Mucosa of descending colon (tissue), 3 donors: ENCODE data around the gene GABRB1. TPM values are rescaled to one million over a fixed set of nuclear protein-coding genes. Genes with fewer than 3 reads are reported as not detected.

Source experiments
- ATAC-seq: fragments of 200-7000 bp; cut with Tn5 transposase; one replicate; pipeline ENCODE4 v1.9.1; 2020; ENCODE audit warnings: mild to moderate bottlenecking, moderate library complexity
- DNase-seq, 3 donors: peaks; one replicate each; pipeline ENCODE4 v3.0.0-alpha.2; 2020
- H3K36me3 ChIP-seq: fragments of 200-600 bp; one replicate; pipeline ENCODE4 v1.8.0; 2021; ENCODE audit warnings: low read depth, mild to moderate bottlenecking
- H3K4me1 ChIP-seq: fragments of 200-600 bp; one replicate; pipeline ENCODE4 v1.8.0; 2021; ENCODE audit warnings: low read depth, mild to moderate bottlenecking
- H3K4me3 ChIP-seq: fragments of 200-600 bp; one replicate; pipeline ENCODE4 v1.8.0; 2021; ENCODE audit warnings: mild to moderate bottlenecking
- H3K9me3 ChIP-seq: fragments of 200-600 bp; one replicate; pipeline ENCODE4 v1.8.0; 2021; ENCODE audit warnings: mild to moderate bottlenecking
- intact Hi-C, 2 donors: fragments of 100-400 bp; cut with DNase I in 1 of 2; cut with micrococcal nuclease in 1 of 2; formaldehyde crosslinking; loops; one replicate each; pipeline versions ENCODE4 v1.11.0 to v1.11.1; 2022; cut with DNase I, micrococcal nuclease
- total RNA-seq, 3 donors: library from RNA; stranded (reverse); fragmentation: NEBNext Ultra II Directional in 2 of 3; extraction: Animal tissue kit (Norgen Biotek cat#: 25700) in 2 of 3; gene quantifications; one replicate each; pipeline versions ENCODE4 v1.2.1 to v1.2.4, GENCODE V29; 2021 to 2023
- TF ChIP-seq, protein P1 (sequence below): fragments of 200-600 bp; IDR thresholded peaks from one replicate; pipeline ENCODE4 v1.8.0; 2022; ENCODE audit warnings: antibody characterized with exemption, mild to moderate bottlenecking
- donor health status: DM: no; HTN: no; CAD: no; lungs with moderate emphysema.
- donor health status: DM: no; HTN: no; CAD: no.
- donor health status: DM: no; HTN: yes; CAD: no.

GABRB1 gene
- total RNA-seq, 3 donors from 2014 or later = 0.55 to 0.84 (median 0.82) TPM

DNA sequence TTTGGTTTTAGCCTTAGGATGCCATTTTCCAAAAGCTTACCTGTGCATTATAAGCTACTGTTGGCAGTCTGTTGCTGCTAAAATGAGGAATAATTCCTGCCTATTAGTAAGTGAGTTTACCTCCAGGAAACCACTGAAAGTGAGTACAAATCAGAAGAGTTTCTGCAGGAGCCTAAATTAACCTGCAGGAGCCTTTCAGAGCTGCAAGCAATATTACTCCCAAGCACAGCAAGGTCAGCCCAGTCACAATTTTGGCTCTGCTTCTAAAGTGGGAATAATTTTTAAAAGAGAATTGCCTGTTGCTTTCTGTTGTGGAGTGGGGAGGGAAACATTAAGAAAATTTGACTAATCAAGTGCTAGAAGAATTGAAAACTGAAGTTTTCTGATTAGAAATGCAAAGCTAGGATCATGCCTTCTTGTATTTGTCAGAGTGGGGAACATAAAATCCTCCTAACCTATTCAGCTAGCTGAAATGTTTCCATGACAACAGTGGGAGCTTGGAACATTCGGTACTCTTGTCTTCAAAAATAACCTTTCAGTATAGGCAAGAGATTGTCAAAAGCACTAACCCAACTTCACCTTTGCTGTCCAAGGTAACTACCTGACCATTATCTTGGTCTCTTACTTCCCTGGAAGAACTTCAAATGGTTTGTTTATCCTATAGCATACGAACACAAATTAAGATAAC, 239.0 kb downstream of the GABRB1 start:
- Histone ChIP-seq H3K4me3 (no peak overlapping the region), H3K36me3 (no peaks in the 10 kb centered on the region), H3K4me1 (no peaks in the 10 kb centered on the region), H3K9me3 (no peaks in the 10 kb centered on the region)
- TF ChIP-seq, protein P1, sequence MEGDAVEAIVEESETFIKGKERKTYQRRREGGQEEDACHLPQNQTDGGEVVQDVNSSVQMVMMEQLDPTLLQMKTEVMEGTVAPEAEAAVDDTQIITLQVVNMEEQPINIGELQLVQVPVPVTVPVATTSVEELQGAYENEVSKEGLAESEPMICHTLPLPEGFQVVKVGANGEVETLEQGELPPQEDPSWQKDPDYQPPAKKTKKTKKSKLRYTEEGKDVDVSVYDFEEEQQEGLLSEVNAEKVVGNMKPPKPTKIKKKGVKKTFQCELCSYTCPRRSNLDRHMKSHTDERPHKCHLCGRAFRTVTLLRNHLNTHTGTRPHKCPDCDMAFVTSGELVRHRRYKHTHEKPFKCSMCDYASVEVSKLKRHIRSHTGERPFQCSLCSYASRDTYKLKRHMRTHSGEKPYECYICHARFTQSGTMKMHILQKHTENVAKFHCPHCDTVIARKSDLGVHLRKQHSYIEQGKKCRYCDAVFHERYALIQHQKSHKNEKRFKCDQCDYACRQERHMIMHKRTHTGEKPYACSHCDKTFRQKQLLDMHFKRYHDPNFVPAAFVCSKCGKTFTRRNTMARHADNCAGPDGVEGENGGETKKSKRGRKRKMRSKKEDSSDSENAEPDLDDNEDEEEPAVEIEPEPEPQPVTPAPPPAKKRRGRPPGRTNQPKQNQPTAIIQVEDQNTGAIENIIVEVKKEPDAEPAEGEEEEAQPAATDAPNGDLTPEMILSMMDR = no peak
- intact Hi-C loops = no loop called here
- DNase-seq = no peak
- no peak for ATAC-seq

DNA sequence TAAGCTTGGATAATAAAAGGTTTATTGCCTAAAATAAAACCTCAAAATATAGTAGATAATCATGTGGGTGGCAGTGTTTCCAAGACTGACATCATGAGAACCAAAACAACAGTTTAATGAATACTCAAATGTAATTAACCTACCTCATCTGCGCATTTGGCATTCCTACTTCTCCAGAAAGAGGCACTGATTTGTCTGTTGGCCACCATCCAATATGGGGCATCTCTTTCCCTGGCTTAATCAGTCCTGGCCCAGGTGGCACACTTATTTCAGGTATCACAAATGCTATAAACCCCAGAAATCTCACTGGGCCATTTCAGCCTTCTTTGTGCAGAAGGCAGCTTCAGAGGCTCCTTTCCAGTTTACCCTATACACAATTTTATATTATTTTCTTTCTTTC, 239.9 kb downstream of the GABRB1 start:
- TF ChIP-seq, protein P1 = no peak
- ATAC-seq = no peak
- Histone ChIP-seq H3K9me3 (no peaks in the 10 kb centered on the region), H3K4me3 (no peak overlapping the region), H3K4me1 (no peaks in the 10 kb centered on the region), H3K36me3 (no peaks in the 10 kb centered on the region)
- DNase-seq = no peak
- intact Hi-C loops = no loop called here

DNA sequence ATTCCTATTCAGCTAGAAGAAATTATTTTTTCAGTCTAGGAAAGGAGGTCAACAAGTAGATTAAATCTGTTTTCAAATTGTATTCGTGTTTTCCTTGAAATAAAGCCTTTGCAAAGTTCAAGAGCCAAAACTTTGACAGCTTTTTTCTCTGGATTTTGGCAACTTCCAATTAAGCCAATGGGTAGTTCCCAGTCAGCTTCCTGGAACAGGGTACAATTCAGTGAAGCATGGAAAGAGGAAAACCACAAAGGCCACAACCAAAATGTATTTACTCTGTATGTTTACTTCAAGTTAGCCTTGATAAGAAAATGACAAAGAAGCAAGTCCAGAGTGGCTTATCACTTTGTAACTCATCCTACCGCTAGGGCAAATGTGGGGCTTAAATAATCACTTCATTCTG, 243.5 kb downstream of the GABRB1 start:
- DNase-seq (no peak), ATAC-seq (no peak)
- H3K9me3 ChIP-seq = no peaks in the 10 kb centered on the region
- intact Hi-C loops = no loop called here
- H3K36me3 ChIP-seq = no peaks in the 10 kb centered on the region
- no peak overlapping the region for H3K4me3 ChIP-seq
- no peaks in the 10 kb centered on the region for H3K4me1 ChIP-seq
- TF ChIP-seq, protein P1 = no peak

DNA sequence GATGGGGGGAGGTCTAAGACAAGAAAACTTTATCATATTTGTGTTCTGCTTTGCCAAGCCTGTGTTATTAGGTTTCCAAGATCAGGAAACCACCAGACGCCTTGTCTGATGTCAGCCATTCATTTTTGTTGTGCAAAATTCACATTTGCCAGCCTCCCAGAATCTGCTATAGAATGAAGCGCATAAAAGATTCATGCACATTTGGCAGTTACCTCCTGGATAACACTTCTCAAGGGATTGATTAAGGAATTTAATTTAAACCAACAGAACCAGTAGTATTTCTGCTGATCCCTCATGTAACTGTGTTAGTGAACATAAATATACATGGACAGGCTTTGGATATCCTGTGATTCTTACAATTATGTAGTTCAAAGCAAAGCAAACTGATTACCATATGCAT, 244.2 kb downstream of the GABRB1 start:
- no peak overlapping the region for H3K4me3 ChIP-seq
- DNase-seq (no peak), ATAC-seq (no peak)
- TF ChIP-seq, protein P1 = no peak
- no peaks in the 10 kb centered on the region for H3K36me3 ChIP-seq
- intact Hi-C loops = no loop called here
- H3K4me1 ChIP-seq = no peaks in the 10 kb centered on the region
- no peaks in the 10 kb centered on the region for H3K9me3 ChIP-seq

DNA sequence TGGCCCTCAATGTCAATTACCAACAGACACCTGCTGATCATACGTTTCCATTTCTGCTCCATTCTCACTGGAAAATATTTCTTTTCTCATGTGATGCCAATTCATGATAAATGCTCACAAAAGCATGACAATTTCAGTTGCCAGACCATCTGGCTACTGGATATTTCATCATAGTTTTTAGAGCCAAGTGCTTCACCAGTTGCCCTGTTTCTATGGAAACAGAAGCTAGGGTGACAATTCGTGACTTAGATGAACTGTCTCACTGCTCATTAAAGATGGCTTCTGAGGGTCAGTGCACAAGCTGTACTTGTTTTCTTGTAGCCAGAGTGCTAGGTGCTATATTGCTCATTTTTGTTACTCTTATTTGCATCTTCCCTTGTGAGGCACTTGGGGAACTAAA, 247.3 kb downstream of the GABRB1 start:
- Histone ChIP-seq H3K36me3 (no peaks in the 10 kb centered on the region), H3K4me3 (no peak overlapping the region), H3K9me3 (no peaks in the 10 kb centered on the region), H3K4me1 (no peaks in the 10 kb centered on the region)
- intact Hi-C loops = no loop called here
- TF ChIP-seq, protein P1 = no peak
- ATAC-seq (no peak), DNase-seq (no peak)

DNA sequence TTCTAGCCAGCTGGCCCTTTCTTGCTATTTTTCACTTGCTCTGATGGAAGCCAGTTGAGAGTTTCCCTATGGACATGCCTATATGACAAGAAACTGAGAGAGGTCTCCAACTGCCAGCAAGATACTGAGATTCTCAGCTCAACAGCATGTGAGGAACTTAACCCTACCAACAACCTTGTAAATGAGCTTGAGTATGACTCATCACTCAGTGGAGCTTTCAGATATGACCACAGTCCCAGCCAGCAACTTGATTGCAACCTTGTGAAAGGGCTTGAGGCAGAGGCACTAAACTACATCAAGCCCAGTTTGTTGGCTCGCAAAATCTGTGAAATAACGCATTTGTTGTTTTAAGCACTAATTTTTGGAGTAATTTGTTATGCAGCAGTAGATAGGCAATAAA, 256.4 kb downstream of the GABRB1 start:
- no peak for DNase-seq
- Histone ChIP-seq H3K36me3 (no peaks in the 10 kb centered on the region), H3K4me1 (no peaks in the 10 kb centered on the region), H3K9me3 (no peaks in the 10 kb centered on the region), H3K4me3 (no peak overlapping the region)
- TF ChIP-seq, protein P1 = no peak
- no peak for ATAC-seq
- intact Hi-C loops = no loop called here
